SK-N-MC (cell line): Measurements from ENCODE around the gene MTMR3.

Experiments used
- DNase-seq: peaks from one replicate; pipeline ENCODE4 v3.0.0-alpha.2; 2011; ENCODE audit warnings: low read depth, low spot score
- H3K27ac ChIP-seq: fragments of 200-600 bp; sonication (generic); 2 replicates; pipeline ENCODE4 v1.5.1; 2016; ENCODE audit warnings: mixed run types
- H3K36me3 ChIP-seq: fragments of 200-600 bp; sonication (generic); 2 replicates; pipeline ENCODE4 v1.6.1; 2017; ENCODE audit warnings: antibody characterized with exemption, low read length, mixed read lengths; ENCODE audit not compliant: insufficient read depth
- H3K4me3 ChIP-seq: fragments of 200-600 bp; sonication (generic); 2 replicates; pipeline ENCODE4 v1.5.1; 2016
- H3K9ac ChIP-seq: fragments of 200-600 bp; sonication (generic); 2 replicates; pipeline ENCODE4 v1.8.0; 2017; ENCODE audit warnings: mixed run types, mixed read lengths; ENCODE audit not compliant: insufficient read length
- H3K9me3 ChIP-seq: fragments of 200-600 bp; sonication (generic); 2 replicates; pipeline ENCODE4 v1.6.1; 2017; ENCODE audit warnings: low read depth, mild to moderate bottlenecking, antibody characterized with exemption, low read length, moderate library complexity, mixed read lengths
- EZH2 ChIP-seq: fragments of 200-600 bp; sonication (generic); IDR thresholded peaks from one replicate; pipeline ENCODE4 v1.6.1; 2017; ENCODE audit warnings: antibody characterized with exemption
- FOXP2 ChIP-seq: optimal IDR thresholded peaks from 2 replicates; pipeline ENCODE3; 2011; ENCODE audit warnings: mild to moderate bottlenecking, moderate library complexity; ENCODE audit not compliant: insufficient read depth; ENCODE audit errors: extremely low read length, control extremely low read depth
- POLR2AphosphoS5 ChIP-seq: IDR thresholded peaks from 2 replicates; pipeline ENCODE4 v1.6.1; 2012; ENCODE audit warnings: mild to moderate bottlenecking, low read depth, low read length, borderline replicate concordance

The MTMR3 gene

GRCh38 chr22:29994027-29994715 is 111.2 kb downstream of the MTMR3 start:
- Histone ChIP-seq H3K36me3 (peaks cover 2% of the 10 kb centered on the region; the same call in 1 of the 2 replicates), H3K9me3 (no peaks in the 10 kb centered on the region), H3K4me3 (no peak overlapping the region), H3K9ac (no peak overlapping the region), H3K27ac (no peak overlapping the region)
- TF ChIP-seq POLR2AphosphoS5 (no peak), EZH2 (no peak), FOXP2 (no peak)
- DNase-seq = no peak

GRCh38 chr22:29994943-29995342 is 112.0 kb downstream of the MTMR3 start:
- H3K9ac ChIP-seq = no peak overlapping the region
- H3K4me3 ChIP-seq = no peak overlapping the region
- no peak for TF ChIP-seq FOXP2
- no peak for TF ChIP-seq EZH2
- H3K36me3 ChIP-seq = peaks cover 5% of the 10 kb centered on the region; the same call in 1 of the 2 replicates
- H3K27ac ChIP-seq = no peak overlapping the region
- no peaks in the 10 kb centered on the region for H3K9me3 ChIP-seq
- DNase-seq = no peak

GRCh38 chr22:29997107-29997506 is 114.1 kb downstream of the MTMR3 start:
- peaks cover 5% of the 10 kb centered on the region; the same call in 1 of the 2 replicates for H3K36me3 ChIP-seq
- H3K9me3 ChIP-seq = no peaks in the 10 kb centered on the region
- DNase-seq = no peak
- no peak overlapping the region for H3K9ac ChIP-seq
- H3K4me3 ChIP-seq = no peak overlapping the region
- H3K27ac ChIP-seq = no peak overlapping the region
- TF ChIP-seq FOXP2 (no peak), EZH2 (no peak), POLR2AphosphoS5 (no peak)

- H3K36me3 ChIP-seq = peaks cover 5% of the 10 kb centered on the region; the same call in 1 of the 2 replicates
- no peak overlapping the region for H3K9ac ChIP-seq
- H3K9me3 ChIP-seq = no peaks in the 10 kb centered on the region
- no peak overlapping the region for H3K27ac ChIP-seq
- TF ChIP-seq FOXP2 (no peak), POLR2AphosphoS5 (no peak), EZH2 (no peak)
- no peak for DNase-seq
- no peak overlapping the region for H3K4me3 ChIP-seq
Observed at GRCh38 chr22:29997516-29997915, 114.5 kb downstream of the MTMR3 start.

DNA sequence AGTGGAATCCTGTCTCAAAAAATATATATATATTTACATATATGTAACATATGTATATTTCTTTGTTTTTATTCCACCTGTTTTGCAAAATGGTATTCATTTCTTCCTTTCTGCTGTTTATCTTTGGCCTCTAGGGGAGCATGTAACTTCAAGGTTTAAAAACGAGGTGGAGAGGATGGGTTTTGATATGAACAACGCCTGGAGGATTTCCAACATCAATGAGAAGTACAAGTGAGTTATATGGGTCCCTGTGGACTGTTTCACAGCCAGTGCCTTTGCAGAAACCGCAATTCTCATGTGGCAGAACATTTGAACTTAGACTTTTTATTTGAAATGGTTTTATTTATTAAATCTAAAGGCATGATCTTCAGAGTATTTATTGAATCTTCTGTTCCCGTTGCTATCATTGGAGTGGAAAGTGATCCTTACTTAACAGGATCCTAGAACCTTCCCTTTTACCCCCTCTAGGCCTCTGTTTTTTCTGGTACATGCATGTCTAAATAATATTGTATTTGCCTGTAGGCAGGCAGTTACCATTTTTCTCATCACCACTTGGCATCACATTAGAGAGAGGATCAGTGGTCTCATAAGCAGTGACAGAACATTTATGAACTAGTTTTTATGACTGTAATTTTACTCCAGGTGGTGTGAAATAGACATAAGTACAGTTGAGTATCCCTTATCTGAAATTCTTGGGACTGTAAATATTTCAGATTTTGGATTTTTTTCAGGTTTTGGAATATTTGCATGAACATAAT is 115.8 kb downstream of the MTMR3 start:
- H3K4me3 ChIP-seq = no peak overlapping the region
- no peak for DNase-seq
- TF ChIP-seq POLR2AphosphoS5 = no peak
- no peak for TF ChIP-seq EZH2
- TF ChIP-seq FOXP2 = no peak
- H3K27ac ChIP-seq = no peak overlapping the region
- H3K36me3 ChIP-seq = peaks cover 5% of the 10 kb centered on the region; the same call in 1 of the 2 replicates
- no peaks in the 10 kb centered on the region for H3K9me3 ChIP-seq
- no peak overlapping the region for H3K9ac ChIP-seq

GRCh38 chr22:30000566-30000965 is 117.6 kb downstream of the MTMR3 start:
- H3K36me3 ChIP-seq = peaks cover 5% of the 10 kb centered on the region; the same call in 1 of the 2 replicates
- no peak for TF ChIP-seq FOXP2
- no peak for TF ChIP-seq EZH2
- TF ChIP-seq POLR2AphosphoS5 = no peak
- no peaks in the 10 kb centered on the region for H3K9me3 ChIP-seq
- no peak overlapping the region for H3K4me3 ChIP-seq
- no peak overlapping the region for H3K9ac ChIP-seq
- H3K27ac ChIP-seq = no peak overlapping the region
- DNase-seq = no peak

DNA sequence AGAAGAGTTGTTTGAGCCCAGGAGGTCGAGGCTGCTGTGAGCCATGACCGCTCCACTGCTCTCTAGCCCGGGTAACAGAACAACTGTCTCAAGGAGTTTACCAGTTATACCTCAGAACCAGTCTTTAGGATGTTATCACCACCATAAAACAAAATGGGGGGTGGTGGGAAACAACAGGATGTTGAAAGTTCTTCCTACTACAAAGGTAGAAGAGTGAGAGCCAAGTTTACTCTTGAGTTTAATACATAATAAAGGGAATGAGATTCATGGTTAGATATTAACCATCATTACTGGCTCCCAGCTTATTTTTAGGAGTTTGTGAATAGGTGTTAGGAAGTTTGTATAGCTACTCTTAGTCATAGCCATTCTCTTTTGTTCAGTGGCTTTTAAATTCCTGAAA is 118.5 kb downstream of the MTMR3 start:
- no peak for DNase-seq
- no peaks in the 10 kb centered on the region for H3K9me3 ChIP-seq

GRCh38 chr22:30002861-30003486 is 120.0 kb downstream of the MTMR3 start:
- Histone ChIP-seq H3K4me3 (no peak overlapping the region), H3K36me3 (peaks cover 5% of the 10 kb centered on the region; the same call in 1 of the 2 replicates), H3K9ac (no peak overlapping the region), H3K27ac (no peak overlapping the region), H3K9me3 (no peaks in the 10 kb centered on the region)
- DNase-seq = no peak
- no peak for TF ChIP-seq POLR2AphosphoS5
- TF ChIP-seq EZH2 = no peak
- no peak for TF ChIP-seq FOXP2

More for the DNA sequence above, 118.5 kb downstream of the MTMR3 start:
- Histone ChIP-seq H3K4me3 (no peak overlapping the region), H3K27ac (no peak overlapping the region), H3K36me3 (peaks cover 5% of the 10 kb centered on the region; the same call in 1 of the 2 replicates), H3K9ac (no peak overlapping the region)
- TF ChIP-seq POLR2AphosphoS5 (no peak), FOXP2 (no peak), EZH2 (no peak)
